Mammary epithelial cell (primary cell): ENCODE measurements around the gene TXNRD2.

Experiments
- EZH2 ChIP-seq: IDR thresholded peaks from 2 replicates; pipeline ENCODE4 v1.6.1; 2012; ENCODE audit warnings: low read length, inconsistent platforms, borderline replicate concordance
- TF ChIP-seq, protein P1 (sequence below), 2 donors: IDR thresholded peaks in 1 of 2; conservative IDR thresholded peaks in 1 of 2; 2 replicates each; pipeline ENCODE4 v1.5.1; 2011 to 2012; ENCODE audit warnings: inconsistent platforms in 2 of 2, low read length in 2 of 2, mild to moderate bottlenecking in 2 of 2, control low read depth in 1 of 2, low read depth in 1 of 2; ENCODE audit not compliant: insufficient read depth in 1 of 2; ENCODE audit errors: extremely low read depth in 1 of 2

DNA sequence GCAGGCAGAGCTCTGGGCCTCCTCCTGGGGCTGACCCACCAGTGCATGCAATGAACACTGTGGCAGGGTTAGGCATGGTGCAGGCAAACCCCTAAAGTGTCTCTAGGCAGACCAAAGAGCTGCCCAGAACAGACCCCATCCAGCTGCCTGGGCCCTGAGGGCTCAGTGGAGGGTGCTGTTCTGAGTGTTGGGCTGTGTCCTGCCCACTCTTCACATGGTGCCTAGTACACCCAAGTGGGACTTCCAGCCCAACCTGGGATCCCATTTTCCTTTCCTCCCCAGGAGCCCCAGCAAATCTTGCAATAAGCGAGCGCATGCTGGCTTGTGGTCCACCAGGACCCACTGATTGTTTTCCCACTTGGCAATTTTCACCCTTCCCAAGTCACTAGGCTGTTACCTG lies 48.6 kb upstream of the TXNRD2 start:
- TF ChIP-seq, protein P1, sequence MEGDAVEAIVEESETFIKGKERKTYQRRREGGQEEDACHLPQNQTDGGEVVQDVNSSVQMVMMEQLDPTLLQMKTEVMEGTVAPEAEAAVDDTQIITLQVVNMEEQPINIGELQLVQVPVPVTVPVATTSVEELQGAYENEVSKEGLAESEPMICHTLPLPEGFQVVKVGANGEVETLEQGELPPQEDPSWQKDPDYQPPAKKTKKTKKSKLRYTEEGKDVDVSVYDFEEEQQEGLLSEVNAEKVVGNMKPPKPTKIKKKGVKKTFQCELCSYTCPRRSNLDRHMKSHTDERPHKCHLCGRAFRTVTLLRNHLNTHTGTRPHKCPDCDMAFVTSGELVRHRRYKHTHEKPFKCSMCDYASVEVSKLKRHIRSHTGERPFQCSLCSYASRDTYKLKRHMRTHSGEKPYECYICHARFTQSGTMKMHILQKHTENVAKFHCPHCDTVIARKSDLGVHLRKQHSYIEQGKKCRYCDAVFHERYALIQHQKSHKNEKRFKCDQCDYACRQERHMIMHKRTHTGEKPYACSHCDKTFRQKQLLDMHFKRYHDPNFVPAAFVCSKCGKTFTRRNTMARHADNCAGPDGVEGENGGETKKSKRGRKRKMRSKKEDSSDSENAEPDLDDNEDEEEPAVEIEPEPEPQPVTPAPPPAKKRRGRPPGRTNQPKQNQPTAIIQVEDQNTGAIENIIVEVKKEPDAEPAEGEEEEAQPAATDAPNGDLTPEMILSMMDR (conservative IDR thresholded peaks at IDR 0.05 in 1 of 2, IDR thresholded peaks at IDR 0.05 in 1 of 2; ENCODE audit: extremely low read depth in 1 of 2, insufficient read depth in 1 of 2, low read depth in 1 of 2, low read length in 2 of 2), result no peak
- no peak for TF ChIP-seq EZH2
